ENCODE measurements around the gene EXO1.

EXO1 gene

GRCh38 chr1:241895013-241895412 lies 47.0 kb downstream of the EXO1 start:
- no peak for DNase-seq

GRCh38 chr1:241896670-241896962 lies 48.6 kb downstream of the EXO1 start:
- DNase-seq: no peak

GRCh38 chr1:241899210-241899609 lies 51.2 kb downstream of the EXO1 start:
- no peak for DNase-seq

- no peak for DNase-seq
These were observed 52.4 kb downstream of the EXO1 start for GRCh38 chr1:241900381-241900780.

- no peak for DNase-seq
These were observed 54.5 kb downstream of the EXO1 start for GRCh38 chr1:241902391-241903065.

GRCh38 chr1:241916196-241916595 lies 68.2 kb downstream of the EXO1 start:
- no peak for DNase-seq

GRCh38 chr1:241917487-241917886 lies 69.5 kb downstream of the EXO1 start:
- DNase-seq: no peak

GRCh38 chr1:241918879-241919278 lies 70.9 kb downstream of the EXO1 start:
- no peak for DNase-seq

- DNase-seq: no peak
These were observed 76.2 kb downstream of the EXO1 start for GRCh38 chr1:241924080-241924808.

GRCh38 chr1:241926141-241926540 lies 78.1 kb downstream of the EXO1 start:
- DNase-seq: no peak

GRCh38 chr1:241927321-241927720 lies 79.3 kb downstream of the EXO1 start:
- no peak for DNase-seq

- no peak for DNase-seq
These were observed 84.8 kb downstream of the EXO1 start for GRCh38 chr1:241932845-241933244.

- DNase-seq: no peak
These were observed 86.3 kb downstream of the EXO1 start for GRCh38 chr1:241934201-241934848.

- no peak for DNase-seq
These were observed 86.9 kb downstream of the EXO1 start for GRCh38 chr1:241934866-241935265.

Measured in NCI-H526 (cell line).